Kidney (tissue), 14 donors: ENCODE data around the gene PGAM2. TPM values are rescaled to one million over a fixed set of nuclear protein-coding genes. Genes with fewer than 3 reads are reported as not detected.
A peak's percentile ranks its signal among the peaks of the same experiment; 100 is the strongest.

Experiments used
- DNase-seq, 5 donors: peaks; one replicate each; pipeline ENCODE4 v3.0.0-alpha.2; 2013 to 2020
- FAIRE-seq: peaks from 2 replicates; lab custom pipeline; 2012; peaks lifted over from hg19 to GRCh38; lab: Jason Lieb, UNC
- H3K27ac ChIP-seq, 2 donors: one replicate each; pipeline ENCODE4 v1.7.0; 2013; ENCODE audit warnings: low read depth in 2 of 2, low read length in 2 of 2, inconsistent platforms in 1 of 2
- H3K27me3 ChIP-seq: one replicate; pipeline ENCODE4 v1.7.1; 2013; ENCODE audit warnings: low read length, inconsistent platforms; ENCODE audit not compliant: control insufficient read depth, insufficient read depth
- H3K36me3 ChIP-seq, 3 donors: one replicate each; pipeline versions ENCODE4 v1.7.0 to v1.7.1; 2013; ENCODE audit warnings: low read length in 3 of 3, control low read depth in 1 of 3, inconsistent platforms in 1 of 3; ENCODE audit not compliant: insufficient read depth in 3 of 3, control insufficient read depth in 2 of 3
- H3K4me1 ChIP-seq, 3 donors: one replicate each; pipeline versions ENCODE4 v1.7.0 to v1.7.1; 2013; ENCODE audit warnings: low read length in 3 of 3, inconsistent platforms in 1 of 3, low read depth in 1 of 3; ENCODE audit not compliant: control insufficient read depth in 2 of 3, insufficient read depth in 2 of 3
- H3K4me3 ChIP-seq, 3 donors: one replicate each; pipeline versions ENCODE4 v1.7.0 to v1.8.1; 2013; ENCODE audit warnings: low read length in 3 of 3, control low read depth in 1 of 3, inconsistent platforms in 1 of 3
- H3K9ac ChIP-seq, 3 donors: one replicate each; pipeline versions ENCODE4 v1.7.0 to v1.7.1; 2013; ENCODE audit warnings: low read length in 3 of 3, control low read depth in 1 of 3, inconsistent platforms in 1 of 3
- H3K9me3 ChIP-seq, 3 donors: one replicate each; pipeline versions ENCODE4 v1.7.0 to v1.7.1; 2013; ENCODE audit warnings: low read length in 3 of 3, control low read depth in 1 of 3, inconsistent platforms in 1 of 3; ENCODE audit not compliant: control insufficient read depth in 2 of 3, insufficient read depth in 1 of 3
- CTCF ChIP-seq: IDR thresholded peaks from 3 replicates; pipeline ENCODE4 v1.5.1; 2012; ENCODE audit warnings: mild to moderate bottlenecking, moderate library complexity, borderline replicate concordance; ENCODE audit not compliant: insufficient read depth; ENCODE audit errors: extremely low read depth
- intact Hi-C: fragments of 100-400 bp; cut with DNase I; formaldehyde crosslinking; loops from one replicate; pipeline ENCODE4 v1.11.1; 2022
- polyA plus RNA-seq: library from polyadenylated mRNA; stranded (reverse); fragments of 350-450 nt; fragmentation: Illumina TruSeq; extraction: RNeasy Lipid Tissue Mini Kit (QIAGEN cat#74804); gene quantifications from one replicate; pipeline ENCODE4 v1.2.3, GENCODE V29; 2014; ENCODE audit warnings: low read depth, low replicate concordance; ENCODE audit not compliant: insufficient read depth
- total RNA-seq: library from RNA; stranded (reverse); fragmentation: NEBNext Ultra II Directional; extraction: Animal tissue kit (Norgen Biotek cat#: 25700); gene quantifications from one replicate; pipeline ENCODE4 v1.2.1, GENCODE V29; 2021
- donor health status: control.
- donor health status: control.
- donor health status: control.
- donor health status: control.
- donor health status: control.
- donor health status: DM: yes; HTN: yes; CAD: no.
- donor health status: Normal renal cell carcinoma (clear cell type).

The PGAM2 gene
- total and polyA plus RNA-seq, 2 donors from 2014 or later = 2.1 to 37.7 TPM

GRCh38 chr7:44103566-44103922, 38.2 kb upstream of the PGAM2 start:
- FAIRE-seq (no peak), DNase-seq (peak in 2 of 5 donors; percentile 60 to 70)
- intact Hi-C loops = no loop called here
- Histone ChIP-seq H3K9me3 (no peaks in the 10 kb centered on the region), H3K9ac (no peak overlapping the region), H3K4me1 (peaks cover 0 to 5% (median 5%) of the 10 kb centered on the region in 3 donors), H3K4me3 (no peak overlapping the region), H3K36me3 (no peaks in the 10 kb centered on the region), H3K27me3 (no peaks in the 10 kb centered on the region), H3K27ac (peak overlapping the region; percentile 23 to 47)
- no peak for TF ChIP-seq CTCF

DNA sequence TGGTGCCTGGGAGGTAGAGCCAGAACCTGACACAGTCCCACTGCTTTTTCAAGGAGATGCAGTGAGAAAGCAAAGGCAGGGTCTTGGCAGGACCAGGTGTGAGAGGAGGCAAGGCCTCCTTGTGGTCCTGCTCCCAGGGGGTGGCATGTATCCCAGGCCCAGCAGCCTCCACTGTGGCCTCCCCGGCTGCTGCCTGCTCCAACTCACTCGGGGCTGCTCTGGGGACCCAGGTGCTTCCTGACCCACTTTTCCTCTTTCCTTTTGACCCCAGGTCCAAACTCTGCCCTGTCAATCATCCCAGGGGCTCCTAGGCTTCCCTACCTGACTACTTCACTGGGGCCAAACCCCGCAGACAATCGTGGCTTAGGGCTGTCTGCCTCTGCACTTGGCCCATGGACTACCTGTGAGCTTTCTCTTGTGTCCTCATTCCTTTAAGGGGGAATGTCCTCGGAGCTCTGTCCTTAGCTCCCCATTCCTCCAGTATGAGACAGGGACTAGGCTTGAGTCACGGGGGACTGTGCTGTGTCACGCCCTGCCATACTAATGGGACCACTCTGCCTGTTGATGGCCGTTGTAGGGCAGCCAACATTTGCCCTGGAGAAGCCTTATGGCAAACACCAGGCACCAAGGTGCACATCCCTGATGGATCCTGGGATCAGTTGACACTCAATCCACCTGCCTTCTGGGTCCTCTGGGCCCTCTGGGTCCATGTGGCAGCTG, 37.6 kb upstream of the PGAM2 start:
- DNase-seq = peak in 2 of 5 donors; percentile 33 to 56
- no peak for FAIRE-seq
- H3K4me1 ChIP-seq = peaks cover 0 to 5% (median 5%) of the 10 kb centered on the region in 3 donors
- no peak for TF ChIP-seq CTCF
- H3K27me3 ChIP-seq = no peaks in the 10 kb centered on the region
- no peaks in the 10 kb centered on the region for H3K9me3 ChIP-seq
- H3K9ac ChIP-seq = no peak overlapping the region
- no peak overlapping the region for H3K4me3 ChIP-seq
- intact Hi-C loops = no loop called here
- H3K36me3 ChIP-seq = no peaks in the 10 kb centered on the region
- peak overlapping the region; percentile 23 to 78 for H3K27ac ChIP-seq

GRCh38 chr7:44101966-44102845, 36.8 kb upstream of the PGAM2 start:
- H3K27ac ChIP-seq = peak overlapping the region in 1 of 2 donors; percentile 78
- peak in 2 of 5 donors; percentile 42 to 82 for DNase-seq
- peaks cover 0 to 5% (median 5%) of the 10 kb centered on the region in 3 donors for H3K4me1 ChIP-seq
- no peak for TF ChIP-seq CTCF
- intact Hi-C loops = no loop called here
- H3K4me3 ChIP-seq = no peak overlapping the region
- no peak for FAIRE-seq
- H3K9me3 ChIP-seq = no peaks in the 10 kb centered on the region
- no peaks in the 10 kb centered on the region for H3K27me3 ChIP-seq
- no peaks in the 10 kb centered on the region for H3K36me3 ChIP-seq
- no peak overlapping the region for H3K9ac ChIP-seq
